ENCODE results near the gene FBXL3.

GRCh38 chr13:77000475-77000874, 26.5 kb downstream of the FBXL3 start:
- TF ChIP-seq CTCF (IDR thresholded peaks at IDR 0.05), result no peak
- no peak for TF ChIP-seq POLR2A (IDR thresholded peaks at IDR 0.05)
